ENCODE measurements around the gene KCNJ3.

DNA sequence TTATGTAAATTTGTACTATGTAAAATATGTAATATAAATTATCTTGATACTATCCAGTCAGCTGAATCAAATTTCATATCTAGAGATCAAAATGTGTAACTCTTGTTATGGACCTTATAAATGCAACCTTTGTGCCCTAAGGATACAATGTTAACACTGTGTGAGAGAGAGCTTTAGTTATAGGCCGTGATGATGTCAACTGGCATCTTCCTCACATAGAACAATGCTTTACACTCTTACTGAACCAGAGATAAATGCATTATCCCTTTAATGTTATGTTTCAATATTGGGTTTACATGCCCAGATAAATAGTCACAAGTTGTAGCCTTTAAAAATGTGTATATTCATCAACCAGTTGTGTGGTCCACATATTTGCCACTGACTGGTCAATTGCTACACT, 115.1 kb downstream of the KCNJ3 start:
- TF ChIP-seq, protein P1, sequence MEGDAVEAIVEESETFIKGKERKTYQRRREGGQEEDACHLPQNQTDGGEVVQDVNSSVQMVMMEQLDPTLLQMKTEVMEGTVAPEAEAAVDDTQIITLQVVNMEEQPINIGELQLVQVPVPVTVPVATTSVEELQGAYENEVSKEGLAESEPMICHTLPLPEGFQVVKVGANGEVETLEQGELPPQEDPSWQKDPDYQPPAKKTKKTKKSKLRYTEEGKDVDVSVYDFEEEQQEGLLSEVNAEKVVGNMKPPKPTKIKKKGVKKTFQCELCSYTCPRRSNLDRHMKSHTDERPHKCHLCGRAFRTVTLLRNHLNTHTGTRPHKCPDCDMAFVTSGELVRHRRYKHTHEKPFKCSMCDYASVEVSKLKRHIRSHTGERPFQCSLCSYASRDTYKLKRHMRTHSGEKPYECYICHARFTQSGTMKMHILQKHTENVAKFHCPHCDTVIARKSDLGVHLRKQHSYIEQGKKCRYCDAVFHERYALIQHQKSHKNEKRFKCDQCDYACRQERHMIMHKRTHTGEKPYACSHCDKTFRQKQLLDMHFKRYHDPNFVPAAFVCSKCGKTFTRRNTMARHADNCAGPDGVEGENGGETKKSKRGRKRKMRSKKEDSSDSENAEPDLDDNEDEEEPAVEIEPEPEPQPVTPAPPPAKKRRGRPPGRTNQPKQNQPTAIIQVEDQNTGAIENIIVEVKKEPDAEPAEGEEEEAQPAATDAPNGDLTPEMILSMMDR (IDR thresholded peaks at IDR 0.05; ENCODE audit: low read depth, low read length): no peak
- no peak for TF ChIP-seq EZH2phosphoT487 (IDR thresholded peaks at IDR 0.05; ENCODE audit: low read depth)
